GM18861 (cell line): ENCODE results near the gene TASL.
"Not testable (repeated sequence)": the region's sequence is repeated elsewhere in the genome, so short reads cannot be mapped to it uniquely, and the experiment has no call there.

Source experiments
- ATAC-seq: cut with Tn5 transposase; IDR thresholded peaks from one replicate; pipeline ENCODE4 v1.9.1; 2021; ENCODE audit not compliant: unreplicated experiment

Gene TASL

DNA sequence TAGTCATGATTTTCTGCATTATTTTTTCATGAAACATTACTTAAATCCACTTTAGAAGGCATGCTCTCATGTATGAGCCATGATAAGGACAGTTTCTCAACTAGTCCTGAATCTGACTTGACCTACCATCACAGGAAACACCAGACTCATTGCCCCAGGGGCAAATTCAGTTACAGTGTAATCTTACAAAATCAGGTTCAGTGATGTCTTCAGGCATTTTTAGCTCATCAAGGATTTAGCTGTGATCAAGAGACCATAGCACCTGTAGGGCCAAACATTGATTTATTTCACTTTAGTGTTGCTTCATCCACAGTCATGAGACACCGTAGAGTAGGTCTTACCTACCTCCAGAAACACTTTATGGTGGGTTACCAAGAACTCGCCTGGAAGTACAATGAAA lies 3.1 kb upstream of the TASL start:
- ATAC-seq = no peak

DNA sequence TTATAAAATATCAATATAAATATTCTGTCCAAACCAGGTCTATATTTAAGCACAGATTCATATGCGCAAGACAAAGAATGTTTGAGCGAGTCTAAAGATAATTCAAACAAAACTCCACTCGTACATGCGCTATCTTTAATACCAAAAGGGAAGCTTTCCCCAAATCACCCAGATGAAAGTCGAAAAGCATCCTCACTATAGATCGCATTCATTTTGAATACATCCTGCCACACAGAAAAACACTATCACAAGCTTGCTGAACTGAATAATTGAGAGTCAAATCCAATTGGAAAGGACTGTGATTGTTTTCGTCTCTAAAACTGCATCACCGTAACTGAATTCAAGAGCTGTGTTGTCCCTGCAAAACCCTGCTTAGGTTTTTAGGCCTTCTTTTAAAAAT lies 685 bp downstream of the TASL start:
- no peak for ATAC-seq

DNA sequence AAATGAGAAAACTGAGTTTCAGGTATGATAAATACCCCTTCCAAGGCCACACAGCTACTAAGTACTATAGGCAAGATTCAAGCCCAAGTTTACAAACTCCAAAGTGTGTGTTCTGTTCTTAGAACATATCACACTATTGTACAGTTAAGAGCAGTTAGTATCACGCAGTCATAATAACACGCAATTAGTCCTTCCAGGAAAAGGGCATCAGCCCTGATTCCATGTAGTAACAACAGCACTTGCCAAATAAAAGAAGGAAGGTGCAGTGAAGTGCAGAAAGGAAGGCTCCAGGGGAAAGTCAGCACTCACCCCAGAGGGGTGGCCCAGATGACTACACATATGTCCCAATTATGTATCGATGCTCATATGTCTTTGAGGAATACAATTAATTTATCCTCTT lies 4.4 kb downstream of the TASL start:
- no peak for ATAC-seq

GRCh38 chrX:30572678-30573077 lies 4.9 kb downstream of the TASL start:
- no peak for ATAC-seq

GRCh38 chrX:30572004-30572403 lies 5.6 kb downstream of the TASL start:
- ATAC-seq = peak; percentile 50

DNA sequence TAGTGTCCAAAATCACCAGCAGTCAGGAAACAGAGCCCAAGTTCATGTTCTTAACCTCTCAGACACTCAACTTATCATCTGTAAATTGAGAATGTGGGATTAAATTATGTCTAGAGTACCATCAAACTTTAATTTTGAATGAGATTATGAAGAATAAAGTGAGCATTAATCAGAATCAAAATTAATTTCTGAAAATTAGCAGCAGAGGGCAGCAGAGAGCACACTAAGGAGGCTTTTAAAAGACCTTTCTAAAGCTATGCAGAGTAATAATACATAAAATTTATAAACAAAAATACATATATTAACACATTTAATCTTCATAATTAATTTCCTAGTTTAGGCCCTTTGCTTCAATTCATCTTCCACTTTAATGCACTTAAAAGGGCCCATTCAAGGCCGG lies 7.1 kb downstream of the TASL start:
- ATAC-seq = no peak

- peak; percentile 68 for ATAC-seq
Observed at GRCh38 chrX:30568136-30568535, 9.4 kb downstream of the TASL start.

DNA sequence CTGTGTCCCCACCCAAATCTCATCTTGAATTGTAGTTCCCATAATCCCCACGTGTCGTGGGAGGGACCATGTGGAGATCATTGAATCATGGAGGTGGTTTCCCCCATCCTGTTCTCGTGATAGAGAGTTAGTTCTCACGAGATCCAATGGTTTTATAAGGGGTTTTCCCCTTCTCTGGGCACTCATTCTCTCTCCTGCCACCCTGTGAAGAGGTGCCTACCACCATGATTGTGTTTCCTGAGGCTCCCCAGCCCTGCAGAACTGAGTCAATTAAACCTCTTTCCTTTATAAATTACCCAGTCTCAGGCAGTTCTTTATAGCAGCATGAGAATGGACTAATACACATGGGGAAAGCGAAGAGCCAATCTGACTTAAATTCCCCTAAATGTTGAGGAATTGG lies 14.5 kb downstream of the TASL start:
- not testable (repeated sequence) for ATAC-seq

DNA sequence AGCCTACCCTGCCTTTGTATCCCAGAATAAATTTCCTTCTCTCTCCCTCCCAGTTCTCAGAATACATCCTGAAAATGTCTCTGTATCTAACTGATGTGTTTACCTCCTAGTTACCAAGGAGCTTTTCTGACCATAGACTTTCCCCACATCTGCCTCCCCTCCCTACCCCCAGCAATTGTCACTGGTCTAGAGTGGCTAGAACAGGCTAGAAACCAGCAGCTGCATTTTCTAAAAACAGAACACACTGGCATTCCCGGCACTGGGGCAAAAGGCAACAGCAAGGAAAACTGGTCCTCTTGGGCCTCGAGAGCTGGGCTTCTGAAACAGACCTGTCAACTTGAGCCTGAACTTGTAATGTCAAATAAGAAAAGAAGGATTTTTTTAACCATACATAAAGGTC lies 16.4 kb downstream of the TASL start:
- no peak for ATAC-seq

GRCh38 chrX:30538271-30538670 lies 39.3 kb downstream of the TASL start:
- ATAC-seq = peak; percentile 59

- no peak for ATAC-seq
Observed at GRCh38 chrX:30533835-30534234, 43.7 kb downstream of the TASL start.

DNA sequence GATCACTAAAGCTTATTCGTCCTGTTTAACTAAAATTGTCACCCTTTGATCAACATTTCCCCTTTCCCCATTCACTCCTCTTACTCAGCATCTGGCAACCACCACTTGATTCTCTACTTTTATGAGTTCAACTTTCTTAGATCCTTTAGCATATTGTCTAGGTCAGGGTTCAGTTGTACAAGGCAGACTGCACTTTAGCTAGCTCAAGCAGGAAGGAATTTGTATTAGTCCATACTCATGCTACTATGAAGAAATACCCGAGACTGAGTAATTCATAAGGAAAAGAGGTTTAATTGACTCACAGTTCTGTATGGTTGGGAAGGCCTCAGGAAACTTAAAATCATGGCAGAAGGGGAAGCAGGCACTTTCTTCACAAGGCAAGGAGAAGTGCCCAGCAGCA lies 44.3 kb downstream of the TASL start:
- no peak for ATAC-seq

DNA sequence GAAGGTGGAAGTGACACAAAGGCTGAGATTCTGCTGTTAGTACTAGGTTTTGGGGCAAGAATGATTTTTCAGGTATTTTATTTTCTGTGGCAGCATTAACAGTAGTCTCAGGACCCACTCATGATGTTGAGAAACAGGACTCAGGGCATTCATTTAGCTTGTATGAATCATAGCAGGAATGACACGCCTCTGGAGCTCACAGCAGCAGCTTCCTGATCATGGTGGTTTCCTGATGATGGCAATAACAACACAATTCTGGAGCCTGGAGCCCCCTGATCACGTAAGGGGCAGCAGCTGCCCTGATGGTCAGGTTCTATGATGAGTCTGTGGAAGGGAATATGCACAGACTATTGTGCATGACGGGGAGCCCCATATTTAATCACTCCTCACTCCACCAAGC lies 47.0 kb downstream of the TASL start:
- ATAC-seq = no peak

DNA sequence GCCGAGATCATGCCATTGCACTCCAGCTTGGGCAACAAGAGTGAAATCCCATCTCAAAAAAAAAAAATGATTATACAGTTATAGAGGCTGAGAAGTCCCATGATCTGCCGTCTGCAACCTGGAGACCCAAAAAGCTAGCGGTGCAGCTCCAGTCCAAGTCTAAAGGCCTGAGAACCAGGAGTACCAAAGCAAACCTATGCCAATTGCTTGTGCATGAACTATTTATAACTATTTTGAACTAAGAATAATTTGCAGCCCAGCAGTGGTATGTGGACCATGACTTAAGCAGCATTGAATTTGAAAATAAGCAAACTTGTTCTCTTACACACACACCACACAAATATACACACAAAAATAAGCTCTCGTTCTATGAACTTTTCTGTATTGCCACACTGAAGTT lies 51.8 kb downstream of the TASL start:
- no peak for ATAC-seq

DNA sequence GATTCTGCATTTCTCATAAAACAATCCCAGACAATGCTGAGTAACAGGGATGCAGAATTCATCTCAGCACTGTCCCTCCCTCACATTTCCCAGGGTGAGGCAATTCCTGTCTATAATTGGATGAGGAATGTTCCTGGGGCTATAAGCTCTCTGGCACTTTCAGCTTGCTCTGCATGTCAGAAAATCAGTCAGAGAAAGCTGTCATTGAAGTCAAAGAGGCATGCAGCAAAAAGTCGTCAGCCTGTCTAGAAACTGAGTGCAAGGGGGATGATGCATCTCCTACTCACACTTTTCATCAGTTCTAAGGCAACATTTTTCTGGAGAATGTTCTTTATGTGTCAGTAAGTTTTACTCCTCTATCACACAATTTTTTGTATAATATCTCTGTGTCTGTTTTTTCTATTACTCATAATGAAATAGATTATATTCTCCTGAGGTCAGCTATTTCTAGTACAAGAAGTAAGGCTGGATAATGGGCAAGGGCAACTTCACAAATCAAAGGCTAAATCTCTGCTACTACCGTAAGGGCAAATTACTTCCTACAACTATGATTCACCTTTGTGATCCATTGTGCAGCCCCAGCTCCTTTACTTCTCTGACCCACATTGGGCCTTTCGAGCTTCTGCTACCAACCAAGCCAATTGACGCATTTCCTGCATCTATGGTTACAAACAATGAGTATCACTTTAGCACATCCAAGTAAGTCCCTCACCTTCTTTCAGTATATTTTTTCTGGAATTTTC lies 56.0 kb downstream of the TASL start:
- ATAC-seq = no peak

GRCh38 chrX:30513284-30513683 lies 64.3 kb downstream of the TASL start:
- peak; percentile 62 for ATAC-seq
